NCI-H2171 (cell line): ENCODE measurements around the gene RDH5.
"Not testable (repeated sequence)": the region's sequence is repeated elsewhere in the genome, so short reads cannot be mapped to it uniquely, and the experiment has no call there.

Experiments
- DNase-seq: peaks from one replicate; lab custom pipeline; 2025; lab: John Stamatoyannopoulos, UW

Gene RDH5

DNA sequence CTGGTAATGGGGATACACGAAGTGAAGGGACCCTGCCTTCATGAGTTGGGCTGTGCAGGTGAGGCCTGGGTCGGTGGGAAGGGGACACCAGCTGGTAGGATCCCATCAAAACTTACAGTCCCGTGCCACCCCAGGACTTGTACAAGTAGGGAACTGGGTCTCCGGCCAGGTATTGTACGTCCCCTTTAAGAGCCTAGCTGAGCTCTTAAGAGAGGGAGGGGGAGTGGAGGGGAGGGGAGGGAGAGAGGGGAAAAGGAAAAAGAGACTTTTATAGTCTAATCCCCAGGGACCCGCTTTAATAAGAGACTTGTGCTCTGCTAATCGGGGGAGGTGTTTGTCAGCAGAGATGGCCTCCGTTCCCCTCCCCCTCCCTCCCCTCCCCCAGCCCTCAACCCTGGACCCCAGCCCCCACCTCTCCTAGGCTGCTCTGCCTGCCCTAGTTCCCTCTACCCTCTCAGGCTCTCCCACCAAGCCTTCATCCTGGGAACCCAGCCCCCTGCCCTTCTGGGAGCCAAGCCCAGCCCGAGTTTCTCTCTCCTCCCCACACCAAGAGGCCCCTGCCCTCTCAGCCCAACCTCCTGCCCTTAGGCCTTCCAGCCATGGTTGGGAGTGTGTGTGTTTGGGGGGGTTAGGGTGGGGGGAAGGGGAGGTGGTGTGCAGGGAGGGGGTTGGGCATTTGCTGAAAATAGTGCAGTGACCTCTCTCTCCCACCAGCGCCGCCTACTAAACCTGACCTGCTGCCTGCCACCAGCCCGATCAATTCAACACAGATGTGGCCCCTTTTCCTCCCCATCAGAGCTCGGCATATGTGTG, 25.4 kb downstream of the RDH5 start:
- peak; percentile 77 for DNase-seq

GRCh38 chr12:55746174-55746912, 26.1 kb downstream of the RDH5 start:
- DNase-seq = no peak

DNA sequence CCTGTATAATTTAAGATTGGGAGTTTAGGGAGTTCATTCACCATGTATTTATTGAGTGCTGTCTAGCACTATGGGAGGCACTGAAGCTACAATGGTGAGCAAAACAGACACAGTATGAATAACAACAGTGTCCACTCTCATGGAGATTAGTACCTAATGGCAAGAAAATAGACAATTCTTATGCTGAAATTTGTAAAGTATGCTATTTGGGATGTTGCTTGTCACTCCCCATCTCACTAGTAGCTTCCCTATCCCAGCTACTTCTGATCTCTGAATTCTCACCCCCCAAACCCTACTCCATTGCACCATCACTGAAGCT, 26.7 kb downstream of the RDH5 start:
- no peak for DNase-seq

DNA sequence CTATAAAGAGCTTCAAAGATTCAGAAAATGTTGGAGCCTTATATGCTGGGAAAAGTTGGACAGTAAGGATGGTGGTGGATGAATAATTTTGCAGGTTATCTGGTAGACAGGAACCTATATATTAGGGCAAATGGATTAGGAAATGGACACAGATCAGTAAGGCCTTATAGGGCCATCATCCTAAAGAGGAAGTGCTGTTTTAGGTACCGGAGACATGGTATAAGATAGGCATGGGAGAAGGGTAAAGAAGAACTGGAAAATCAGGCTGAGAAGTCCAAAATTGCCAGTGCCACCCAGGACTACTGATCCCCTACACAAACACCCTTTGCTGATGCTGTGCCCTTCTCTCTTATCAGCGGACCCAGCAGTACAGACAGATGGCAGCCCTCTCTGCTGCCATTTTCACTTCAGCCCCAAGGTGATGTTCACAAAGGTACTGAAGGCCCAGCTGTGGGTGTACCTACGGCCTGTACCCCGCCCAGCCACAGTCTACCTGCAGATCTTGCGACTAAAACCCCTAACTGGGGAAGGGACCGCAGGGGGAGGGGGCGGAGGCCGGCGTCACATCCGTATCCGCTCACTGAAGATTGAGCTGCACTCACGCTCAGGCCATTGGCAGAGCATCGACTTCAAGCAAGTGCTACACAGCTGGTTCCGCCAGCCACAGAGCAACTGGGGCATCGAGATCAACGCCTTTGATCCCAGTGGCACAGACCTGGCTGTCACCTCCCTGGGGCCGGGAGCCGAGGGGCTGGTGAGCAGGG, 28.2 kb downstream of the RDH5 start:
- DNase-seq = no peak

DNA sequence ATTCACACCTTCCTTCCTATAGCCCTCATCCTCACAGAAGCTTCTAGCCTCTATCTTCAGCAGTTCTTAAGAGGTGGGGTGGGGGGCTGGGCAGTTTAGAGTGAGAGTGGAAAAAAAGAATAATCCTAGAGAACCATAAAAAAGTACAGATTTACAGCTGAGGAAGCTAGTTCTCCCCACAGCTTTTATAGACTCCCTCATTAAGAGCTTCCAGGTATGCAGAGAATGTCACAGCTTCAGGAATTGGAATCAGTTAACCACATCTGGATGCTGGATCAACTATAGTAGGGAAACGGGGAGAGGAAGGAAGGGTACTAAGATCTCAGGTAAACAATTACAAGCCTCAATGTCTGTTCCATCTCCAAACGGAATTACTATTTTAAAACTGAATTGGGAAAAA, 35.1 kb downstream of the RDH5 start:
- DNase-seq = no peak

DNA sequence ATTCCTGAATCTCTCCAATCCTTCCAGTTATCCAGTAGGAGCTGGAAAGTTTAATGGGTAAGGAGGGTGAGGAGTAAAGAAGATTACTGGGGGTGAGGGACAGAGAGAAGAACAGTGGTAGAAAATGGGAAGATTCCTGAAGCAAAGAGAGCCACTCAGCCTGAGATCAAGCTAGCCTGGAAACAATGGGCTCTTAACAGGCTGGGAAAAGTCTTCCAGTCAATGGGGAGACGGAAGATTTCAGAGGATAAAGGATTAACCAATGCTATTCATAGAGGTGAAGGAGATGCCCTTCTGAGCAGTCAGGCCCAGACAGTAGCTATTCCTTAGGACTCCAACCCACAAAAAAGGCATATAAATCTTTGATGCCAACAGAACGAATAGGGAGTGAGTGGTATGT, 37.5 kb downstream of the RDH5 start:
- no peak for DNase-seq

- DNase-seq = not testable (repeated sequence)
These were observed 38.4 kb downstream of the RDH5 start for GRCh38 chr12:55758575-55758974.

GRCh38 chr12:55760663-55761062, 40.5 kb downstream of the RDH5 start:
- DNase-seq = no peak

DNA sequence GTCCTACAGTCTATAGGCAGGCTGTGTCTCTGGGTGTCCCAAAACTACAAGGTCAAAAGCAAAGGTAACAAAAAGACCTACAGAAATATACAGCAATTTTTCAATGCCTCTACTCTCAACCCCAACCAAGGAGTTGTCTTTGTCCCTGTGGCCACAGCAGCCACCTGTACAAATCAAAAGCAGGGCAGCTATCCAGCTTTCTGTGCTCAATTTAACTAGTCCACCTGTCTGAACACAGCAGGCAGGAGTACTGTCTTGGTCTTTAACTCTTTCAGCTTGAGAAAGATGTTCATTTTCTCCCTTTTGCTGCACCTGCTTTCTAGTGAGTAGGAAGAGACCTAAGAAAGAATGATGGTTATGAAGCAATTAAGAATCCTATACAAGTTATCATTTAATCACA, 42.5 kb downstream of the RDH5 start:
- DNase-seq = no peak

DNA sequence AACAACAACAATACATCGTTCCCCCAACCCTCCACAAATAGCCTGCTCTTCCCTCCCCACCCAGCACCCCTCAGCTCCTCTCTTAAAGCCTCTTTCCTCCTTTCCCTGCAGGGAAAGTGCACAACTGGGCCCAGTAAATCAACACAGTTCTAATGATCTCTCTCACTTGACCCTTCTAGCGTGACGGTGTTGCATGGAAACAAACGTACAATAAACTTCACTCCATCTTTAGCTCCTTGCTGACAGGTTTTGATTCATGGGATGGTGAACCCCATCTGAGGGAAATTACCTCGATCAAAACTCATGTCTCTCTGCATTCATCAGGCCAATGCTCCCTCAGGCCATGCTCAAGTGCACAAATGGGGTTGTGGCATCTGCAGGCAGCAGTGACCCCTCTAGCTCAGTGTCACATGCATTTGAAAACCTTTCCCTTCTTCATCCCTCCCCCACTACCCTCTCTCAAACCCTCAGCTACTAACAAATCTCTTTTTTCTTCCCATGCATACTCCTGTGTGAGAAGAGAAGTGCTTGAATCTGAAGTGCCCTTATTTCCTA, 45.6 kb downstream of the RDH5 start:
- no peak for DNase-seq

- no peak for DNase-seq
These were observed 47.0 kb downstream of the RDH5 start for GRCh38 chr12:55767156-55767555.

GRCh38 chr12:55771736-55772135, 51.5 kb downstream of the RDH5 start:
- DNase-seq = peak; percentile 52
